Measurements from ENCODE around the gene TAF4.

Gene TAF4

GRCh38 chr20:62048346-62048761 lies 17.3 kb downstream of the TAF4 start:
- DNase-seq (ENCODE audit: low read depth, low spot score): no peak
- no peak overlapping the region for H3K4me3 ChIP-seq (ENCODE audit: low read depth, low read length)
- TF ChIP-seq, protein P1, sequence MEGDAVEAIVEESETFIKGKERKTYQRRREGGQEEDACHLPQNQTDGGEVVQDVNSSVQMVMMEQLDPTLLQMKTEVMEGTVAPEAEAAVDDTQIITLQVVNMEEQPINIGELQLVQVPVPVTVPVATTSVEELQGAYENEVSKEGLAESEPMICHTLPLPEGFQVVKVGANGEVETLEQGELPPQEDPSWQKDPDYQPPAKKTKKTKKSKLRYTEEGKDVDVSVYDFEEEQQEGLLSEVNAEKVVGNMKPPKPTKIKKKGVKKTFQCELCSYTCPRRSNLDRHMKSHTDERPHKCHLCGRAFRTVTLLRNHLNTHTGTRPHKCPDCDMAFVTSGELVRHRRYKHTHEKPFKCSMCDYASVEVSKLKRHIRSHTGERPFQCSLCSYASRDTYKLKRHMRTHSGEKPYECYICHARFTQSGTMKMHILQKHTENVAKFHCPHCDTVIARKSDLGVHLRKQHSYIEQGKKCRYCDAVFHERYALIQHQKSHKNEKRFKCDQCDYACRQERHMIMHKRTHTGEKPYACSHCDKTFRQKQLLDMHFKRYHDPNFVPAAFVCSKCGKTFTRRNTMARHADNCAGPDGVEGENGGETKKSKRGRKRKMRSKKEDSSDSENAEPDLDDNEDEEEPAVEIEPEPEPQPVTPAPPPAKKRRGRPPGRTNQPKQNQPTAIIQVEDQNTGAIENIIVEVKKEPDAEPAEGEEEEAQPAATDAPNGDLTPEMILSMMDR (IDR thresholded peaks at IDR 0.05; ENCODE audit: low read depth, low read length): no peak
- in situ Hi-C loops (cut with HindIII; ENCODE audit: low sequenced_read_pairs): no loop called here

- TF ChIP-seq, protein P1 (IDR thresholded peaks at IDR 0.05; ENCODE audit: low read depth, low read length): no peak
- no peak for DNase-seq (ENCODE audit: low read depth, low spot score)
- H3K4me3 ChIP-seq (ENCODE audit: low read depth, low read length): no peak overlapping the region
- in situ Hi-C loops (cut with HindIII; ENCODE audit: low sequenced_read_pairs): no loop called here
Measured at GRCh38 chr20:62047666-62048345, 17.9 kb downstream of the TAF4 start.

GRCh38 chr20:62046431-62046830 lies 19.2 kb downstream of the TAF4 start:
- TF ChIP-seq, protein P1 (IDR thresholded peaks at IDR 0.05; ENCODE audit: low read depth, low read length): no peak
- in situ Hi-C loops (cut with HindIII; ENCODE audit: low sequenced_read_pairs): no loop called here
- no peak overlapping the region for H3K4me3 ChIP-seq (ENCODE audit: low read depth, low read length)
- DNase-seq (ENCODE audit: low read depth, low spot score): no peak

GRCh38 chr20:62045529-62046285 lies 20.0 kb downstream of the TAF4 start:
- DNase-seq (ENCODE audit: low read depth, low spot score): no peak
- in situ Hi-C loops (cut with HindIII; ENCODE audit: low sequenced_read_pairs): no loop called here
- TF ChIP-seq, protein P1 (IDR thresholded peaks at IDR 0.05; ENCODE audit: low read depth, low read length): no peak

DNA sequence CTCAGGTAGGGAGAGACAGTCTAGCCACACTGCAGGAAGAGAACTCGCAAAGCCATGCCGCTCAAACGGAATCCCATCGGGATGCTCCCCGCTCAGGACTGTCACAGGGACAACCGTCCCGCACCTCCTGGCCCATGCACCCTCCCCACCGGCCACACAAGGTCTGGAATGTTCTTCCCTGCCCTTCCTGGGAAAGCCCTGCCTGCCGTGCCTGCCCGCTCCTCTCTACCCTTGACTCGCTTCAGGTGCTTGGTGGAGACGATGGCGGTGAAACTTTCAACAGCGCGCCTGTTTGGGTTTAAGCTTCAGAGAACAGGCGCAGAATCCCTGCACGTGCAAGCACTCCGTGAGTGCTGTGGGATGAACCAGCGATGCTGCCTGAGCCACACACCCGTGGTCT lies 20.6 kb downstream of the TAF4 start:
- TF ChIP-seq, protein P1 (IDR thresholded peaks at IDR 0.05; ENCODE audit: low read depth, low read length): no peak

More at GRCh38 chr20:62045529-62046285, 20.0 kb downstream of the TAF4 start:
- no peak overlapping the region for H3K4me3 ChIP-seq (ENCODE audit: low read depth, low read length)

DNA sequence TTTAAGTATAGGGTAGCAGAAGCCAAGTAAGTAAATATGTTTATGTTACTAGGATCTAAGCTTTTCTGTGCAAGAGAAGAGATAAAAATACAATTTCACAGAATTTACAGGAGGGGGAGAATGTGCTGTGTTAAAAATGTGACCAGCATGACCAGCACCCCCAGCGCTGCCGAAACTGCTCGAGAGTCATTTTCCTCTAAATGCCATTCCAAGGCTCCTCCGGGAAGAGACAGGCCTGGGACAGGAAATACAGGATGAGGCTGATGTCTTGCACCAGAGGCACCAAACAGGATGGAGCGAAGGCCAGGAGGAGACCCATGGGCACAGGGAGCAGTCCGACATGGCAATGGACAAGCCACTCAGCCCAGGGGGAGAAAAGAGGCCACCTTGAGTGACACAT lies 21.1 kb downstream of the TAF4 start:
- no peak overlapping the region for H3K4me3 ChIP-seq (ENCODE audit: low read depth, low read length)
- in situ Hi-C loops (cut with HindIII; ENCODE audit: low sequenced_read_pairs): no loop called here
- no peak for DNase-seq (ENCODE audit: low read depth, low spot score)
- TF ChIP-seq, protein P1 (IDR thresholded peaks at IDR 0.05; ENCODE audit: low read depth, low read length): no peak

More for the DNA sequence above, 20.6 kb downstream of the TAF4 start:
- in situ Hi-C loops (cut with HindIII; ENCODE audit: low sequenced_read_pairs): no loop called here
- DNase-seq (ENCODE audit: low read depth, low spot score): no peak
- no peak overlapping the region for H3K4me3 ChIP-seq (ENCODE audit: low read depth, low read length)

Data from astrocyte of the spinal cord (primary cell).